HepG2 (cell line): ENCODE measurements around the gene ADH1B. TPM values are rescaled to one million over a fixed set of nuclear protein-coding genes. Genes with fewer than 3 reads are reported as not detected.

Experiments
- ATAC-seq: fragments of 200-7000 bp; cut with Tn5 transposase; 3 replicates; pipeline ENCODE4 v1.9.1; 2020; ENCODE audit warnings: mild to moderate bottlenecking, moderate library complexity
- BruUV-seq: library from RNA; stranded (reverse); fragments of 400-500 nt; replicated peaks from 2 replicates; lab custom pipeline; 2021; lab: Mats Ljungman, UMichigan
- CTCF ChIA-PET: fragments of 300-600 bp; formaldehyde crosslinking; extraction: SDS; loops from one replicate; lab custom pipeline; 2021; ENCODE audit warnings: low total read pairs, inconsistent platforms, low intra/inter-chr PET ratio; lab: Yijun Ruan, JAX
- POLR2A ChIA-PET: fragments of 350-600 bp; sonication (Branson Sonifier 250); formaldehyde crosslinking; loops from one replicate; lab custom pipeline; 2020; ENCODE audit warnings: antibody characterized with exemption, inconsistent platforms; lab: Yijun Ruan, JAX
- DNase-seq: peaks from one replicate; pipeline ENCODE4 v3.0.0-alpha.2; 2015; ENCODE audit warnings: low spot score
- FAIRE-seq: peaks from 3 replicates; lab custom pipeline; 2011; peaks lifted over from hg19 to GRCh38; lab: Jason Lieb, UNC
- H2AFZ ChIP-seq: one replicate; pipeline ENCODE4 v1.6.1; 2011; ENCODE audit warnings: low read length, inconsistent platforms
- H3K27ac ChIP-seq: fragments of 300-600 bp; 3 replicates; pipeline ENCODE4 v1.8.0; 2011; ENCODE audit warnings: mixed run types, mild to moderate bottlenecking, mixed read lengths, low read length, inconsistent platforms; ENCODE audit not compliant: insufficient read depth; ENCODE audit errors: extremely low read length
- H3K27me3 ChIP-seq, 2 experiments: fragments of 200-600 bp in 1 of 2; 2 replicates in 1 of 2; 3 replicates in 1 of 2; pipeline versions ENCODE4 v1.6.0 to v1.8.0; 2011; ENCODE audit warnings: low read length in 2 of 2, mild to moderate bottlenecking in 2 of 2, moderate library complexity in 2 of 2, inconsistent platforms in 1 of 2; ENCODE audit not compliant: insufficient read depth in 2 of 2, control insufficient read depth in 1 of 2
- H3K36me3 ChIP-seq, 2 experiments: fragments of 200-600 bp in 1 of 2; replicated peaks in 1 of 2; 2 replicates in 1 of 2; 3 replicates in 1 of 2; pipeline versions ENCODE4 v1.5.1 to v1.8.0; 2011; ENCODE audit warnings: low read length in 2 of 2, inconsistent platforms in 1 of 2; ENCODE audit not compliant: insufficient read depth in 2 of 2, control insufficient read depth in 1 of 2
- H3K4me1 ChIP-seq: 2 replicates; pipeline ENCODE4 v1.5.1; 2012; ENCODE audit warnings: low read length, inconsistent platforms; ENCODE audit not compliant: insufficient read depth
- H3K4me2 ChIP-seq: 2 replicates; pipeline ENCODE4 v1.6.0; 2011; ENCODE audit warnings: low read depth, low read length, inconsistent platforms
- H3K4me3 ChIP-seq, 3 experiments: fragments of 200-600 bp in 1 of 3; sonication (generic), shearing (Covaris generic) in 1 of 3; replicated peaks in 1 of 3; 2 replicates each; pipeline ENCODE4 v1.5.1; 2011 to 2016; ENCODE audit warnings: low read length in 3 of 3, inconsistent platforms in 2 of 3, low read depth in 2 of 3, mild to moderate bottlenecking in 2 of 3, control low read depth in 1 of 3, mixed read lengths in 1 of 3; ENCODE audit not compliant: insufficient read depth in 1 of 3
- H3K79me2 ChIP-seq: one replicate; pipeline ENCODE4 v1.6.1; 2011; ENCODE audit warnings: low read length, inconsistent platforms; ENCODE audit not compliant: insufficient read depth
- H3K9ac ChIP-seq: 2 replicates; pipeline ENCODE4 v1.6.0; 2011; ENCODE audit warnings: mild to moderate bottlenecking, low read depth, low read length, inconsistent platforms; ENCODE audit not compliant: insufficient read depth
- H3K9me3 ChIP-seq: 2 replicates; pipeline ENCODE4 v1.5.1; 2012; ENCODE audit warnings: mild to moderate bottlenecking, low read length
- H4K20me1 ChIP-seq: 2 replicates; pipeline ENCODE4 v1.6.0; 2011; ENCODE audit warnings: inconsistent platforms, mild to moderate bottlenecking, low read length, moderate library complexity; ENCODE audit not compliant: insufficient read depth
- NFYB ChIP-seq: sonication (generic); formaldehyde crosslinking; IDR thresholded peaks from 2 replicates; pipeline ENCODE4 v1.4.0; 2020; ENCODE audit warnings: missing genetic modification reagents
- ZBTB33 ChIP-seq: sonication (generic); formaldehyde crosslinking; IDR thresholded peaks from 2 replicates; pipeline ENCODE4 v1.4.0; 2020; ENCODE audit warnings: missing genetic modification reagents
- ZNF414 ChIP-seq: sonication (generic); formaldehyde crosslinking; IDR thresholded peaks from 2 replicates; pipeline ENCODE4 v1.5.0; 2020; ENCODE audit warnings: missing genetic modification reagents
- ZNF501 ChIP-seq: sonication (generic); formaldehyde crosslinking; IDR thresholded peaks from 2 replicates; pipeline ENCODE4 v1.5.1; 2020; ENCODE audit warnings: mild to moderate bottlenecking, moderate library complexity, missing genetic modification reagents
- ZNF616 ChIP-seq: sonication (generic); formaldehyde crosslinking; IDR thresholded peaks from 2 replicates; pipeline ENCODE4 v1.5.0; 2020; ENCODE audit warnings: low read depth, mild to moderate bottlenecking, missing genetic modification reagents
- ZNF724P ChIP-seq: sonication (generic); formaldehyde crosslinking; IDR thresholded peaks from 2 replicates; pipeline ENCODE4 v1.8.0; 2022; ENCODE audit warnings: missing genetic modification reagents, borderline replicate concordance
- WGBS: methylation state at CpG from one replicate; pipeline ENCODE4 v1.1.6; 2017; ENCODE audit warnings: low lambda C conversion rate; 5-methylcytosine and 5-hydroxymethylcytosine counted together
- in situ Hi-C: cut with HindIII; loops from 2 replicates; pipeline ENCODE4 v1.10.0; 2017; ENCODE audit warnings: low pct_unique_long_range_greater_than_20kb; ENCODE audit not compliant: extremely low pct_ligation_motif_present
- intact Hi-C: fragments of 100-400 bp; cut with micrococcal nuclease; formaldehyde crosslinking; loops from one replicate; pipeline ENCODE4 v1.10.0; 2022; ENCODE audit not compliant: unreplicated experiment
- polyA plus RNA-seq, 8 experiments: library from polyadenylated mRNA; depleted of rRNA in 3 of 8; stranded (reverse) in 7 of 8; unstranded in 1 of 8; fragments of >200 nt; fragmentation: Illumina TruSeq in 4 of 8; extraction: Trizol in 4 of 8; gene quantifications; 2 replicates each; pipeline versions ENCODE4 v1.2.1 to v1.2.3, GENCODE V29; 2011 to 2016; ENCODE audit warnings: low read depth in 4 of 8, missing spikeins in 1 of 8, mixed read lengths in 1 of 8; ENCODE audit not compliant: insufficient read depth in 1 of 8
- total RNA-seq, 5 experiments: library from RNA; depleted of rRNA; stranded (reverse); fragments of >200 nt; fragmentation: Illumina TruSeq; extraction: Trizol; gene quantifications; 2 replicates each; pipeline ENCODE4 v1.2.3, GENCODE V29; 2016; ENCODE audit warnings: low read depth in 1 of 5
- TF ChIP-seq, protein P1 (sequence below): sonication (generic); formaldehyde crosslinking; IDR thresholded peaks from one replicate; pipeline ENCODE4 v1.5.1; 2020; ENCODE audit warnings: mild to moderate bottlenecking, missing genetic modification reagents; ENCODE audit errors: not compliant biosample characterization
- TF ChIP-seq, protein P2 (sequence below): sonication (generic); formaldehyde crosslinking; IDR thresholded peaks from 2 replicates; pipeline ENCODE4 v1.8.0; 2022; ENCODE audit warnings: mild to moderate bottlenecking, missing genetic modification reagents

Gene ADH1B
- total and polyA plus RNA-seq, 2 of the 13 experiments (the other 11 are each of a cell fraction or from before 2014, with no cell fraction given): 0.05 to 0.40 TPM

DNA sequence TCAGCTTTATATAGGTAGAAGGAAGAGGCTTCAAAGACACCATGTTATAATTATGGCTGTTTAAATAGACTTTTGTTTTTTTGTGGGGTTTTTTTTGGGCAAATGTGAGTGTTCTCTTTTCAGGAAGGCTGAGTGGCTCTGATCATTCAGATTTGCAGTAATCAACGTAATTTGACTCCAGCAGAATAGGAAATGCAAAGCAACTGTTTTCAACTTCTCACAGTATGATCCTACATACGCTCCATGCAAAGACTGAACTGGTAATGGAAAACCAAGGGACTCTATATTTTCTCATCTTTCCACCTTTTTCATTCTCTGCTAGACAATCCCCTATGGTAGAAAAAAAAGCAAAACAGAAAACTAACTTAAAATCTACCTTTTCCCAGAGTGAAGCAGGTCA, 10.8 kb downstream of the ADH1B start:
- no TSS peak for BruUV-seq
- H3K9ac ChIP-seq: no peak overlapping the region
- FAIRE-seq (no peak), ATAC-seq (no peak), DNase-seq (no peak)
- no peak overlapping the region for H2AFZ ChIP-seq
- POLR2A ChIA-PET: no interaction called here
- H3K36me3 ChIP-seq: no peaks in the 10 kb centered on the region
- in situ Hi-C loops: no loop called here
- no peaks in the 10 kb centered on the region for H3K9me3 ChIP-seq
- no peaks in the 10 kb centered on the region for H4K20me1 ChIP-seq
- 40% methylated on average over 2 of the region's 2 CpGs for WGBS
- TF ChIP-seq ZNF724P (CRISPR knock-in tag) (no peak), ZNF501 (no peak), ZNF616 (no peak), ZBTB33 (no peak), NFYB (no peak), ZNF414 (CRISPR knock-in tag) (no peak)
- TF ChIP-seq, protein P1, sequence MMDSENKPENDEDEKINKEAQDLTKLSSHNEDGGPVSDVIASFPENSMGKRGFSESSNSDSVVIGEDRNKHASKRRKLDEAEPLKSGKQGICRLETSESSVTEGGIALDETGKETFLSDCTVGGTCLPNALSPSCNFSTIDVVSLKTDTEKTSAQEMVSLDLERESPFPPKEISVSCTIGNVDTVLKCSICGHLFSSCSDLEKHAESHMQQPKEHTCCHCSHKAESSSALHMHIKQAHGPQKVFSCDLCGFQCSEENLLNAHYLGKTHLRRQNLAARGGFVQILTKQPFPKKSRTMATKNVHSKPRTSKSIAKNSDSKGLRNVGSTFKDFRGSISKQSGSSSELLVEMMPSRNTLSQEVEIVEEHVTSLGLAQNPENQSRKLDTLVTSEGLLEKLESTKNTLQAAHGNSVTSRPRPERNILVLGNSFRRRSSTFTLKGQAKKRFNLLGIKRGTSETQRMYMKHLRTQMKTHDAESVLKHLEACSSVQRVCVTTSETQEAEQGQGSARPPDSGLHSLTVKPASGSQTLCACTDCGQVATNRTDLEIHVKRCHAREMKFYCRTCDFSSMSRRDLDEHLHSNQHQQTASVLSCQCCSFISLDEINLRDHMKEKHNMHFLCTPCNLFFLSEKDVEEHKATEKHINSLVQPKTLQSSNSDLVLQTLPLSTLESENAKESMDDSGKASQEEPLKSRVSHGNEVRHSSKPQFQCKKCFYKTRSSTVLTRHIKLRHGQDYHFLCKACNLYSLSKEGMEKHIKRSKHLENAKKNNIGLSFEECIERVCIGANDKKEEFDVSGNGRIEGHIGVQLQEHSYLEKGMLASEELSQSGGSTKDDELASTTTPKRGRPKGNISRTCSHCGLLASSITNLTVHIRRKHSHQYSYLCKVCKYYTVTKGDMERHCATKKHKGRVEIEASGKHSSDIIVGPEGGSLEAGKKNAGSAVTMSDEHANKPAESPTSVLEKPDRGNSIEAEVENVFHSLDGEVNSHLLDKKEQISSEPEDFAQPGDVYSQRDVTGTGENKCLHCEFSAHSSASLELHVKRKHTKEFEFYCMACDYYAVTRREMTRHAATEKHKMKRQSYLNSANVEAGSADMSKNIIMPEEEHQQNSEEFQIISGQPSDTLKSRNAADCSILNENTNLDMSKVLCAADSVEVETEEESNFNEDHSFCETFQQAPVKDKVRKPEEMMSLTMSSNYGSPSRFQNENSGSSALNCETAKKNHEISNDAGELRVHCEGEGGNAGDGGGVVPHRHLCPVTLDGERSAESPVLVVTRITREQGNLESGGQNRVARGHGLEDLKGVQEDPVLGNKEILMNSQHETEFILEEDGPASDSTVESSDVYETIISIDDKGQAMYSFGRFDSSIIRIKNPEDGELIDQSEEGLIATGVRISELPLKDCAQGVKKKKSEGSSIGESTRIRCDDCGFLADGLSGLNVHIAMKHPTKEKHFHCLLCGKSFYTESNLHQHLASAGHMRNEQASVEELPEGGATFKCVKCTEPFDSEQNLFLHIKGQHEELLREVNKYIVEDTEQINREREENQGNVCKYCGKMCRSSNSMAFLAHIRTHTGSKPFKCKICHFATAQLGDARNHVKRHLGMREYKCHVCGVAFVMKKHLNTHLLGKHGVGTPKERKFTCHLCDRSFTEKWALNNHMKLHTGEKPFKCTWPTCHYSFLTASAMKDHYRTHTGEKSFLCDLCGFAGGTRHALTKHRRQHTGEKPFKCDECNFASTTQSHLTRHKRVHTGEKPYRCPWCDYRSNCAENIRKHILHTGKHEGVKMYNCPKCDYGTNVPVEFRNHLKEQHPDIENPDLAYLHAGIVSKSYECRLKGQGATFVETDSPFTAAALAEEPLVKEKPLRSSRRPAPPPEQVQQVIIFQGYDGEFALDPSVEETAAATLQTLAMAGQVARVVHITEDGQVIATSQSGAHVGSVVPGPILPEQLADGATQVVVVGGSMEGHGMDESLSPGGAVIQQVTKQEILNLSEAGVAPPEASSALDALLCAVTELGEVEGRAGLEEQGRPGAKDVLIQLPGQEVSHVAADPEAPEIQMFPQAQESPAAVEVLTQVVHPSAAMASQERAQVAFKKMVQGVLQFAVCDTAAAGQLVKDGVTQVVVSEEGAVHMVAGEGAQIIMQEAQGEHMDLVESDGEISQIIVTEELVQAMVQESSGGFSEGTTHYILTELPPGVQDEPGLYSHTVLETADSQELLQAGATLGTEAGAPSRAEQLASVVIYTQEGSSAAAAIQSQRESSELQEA (CRISPR knock-in tag): no peak
- TF ChIP-seq, protein P2, sequence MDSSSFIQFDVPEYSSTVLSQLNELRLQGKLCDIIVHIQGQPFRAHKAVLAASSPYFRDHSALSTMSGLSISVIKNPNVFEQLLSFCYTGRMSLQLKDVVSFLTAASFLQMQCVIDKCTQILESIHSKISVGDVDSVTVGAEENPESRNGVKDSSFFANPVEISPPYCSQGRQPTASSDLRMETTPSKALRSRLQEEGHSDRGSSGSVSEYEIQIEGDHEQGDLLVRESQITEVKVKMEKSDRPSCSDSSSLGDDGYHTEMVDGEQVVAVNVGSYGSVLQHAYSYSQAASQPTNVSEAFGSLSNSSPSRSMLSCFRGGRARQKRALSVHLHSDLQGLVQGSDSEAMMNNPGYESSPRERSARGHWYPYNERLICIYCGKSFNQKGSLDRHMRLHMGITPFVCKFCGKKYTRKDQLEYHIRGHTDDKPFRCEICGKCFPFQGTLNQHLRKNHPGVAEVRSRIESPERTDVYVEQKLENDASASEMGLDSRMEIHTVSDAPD: no peak
- H3K27me3 ChIP-seq: no peaks in the 10 kb centered on the region
- H3K4me2 ChIP-seq: no peak overlapping the region
- H3K79me2 ChIP-seq: no peaks in the 10 kb centered on the region
- no peaks in the 10 kb centered on the region for H3K4me1 ChIP-seq
- CTCF ChIA-PET: no interaction called here
- no peak overlapping the region for H3K27ac ChIP-seq
- H3K4me3 ChIP-seq: no peak overlapping the region
- intact Hi-C loops: no loop called here
